SK-N-SH (cell line): ENCODE data around the gene VWA3B. TPM values are rescaled to one million over a fixed set of nuclear protein-coding genes. Genes with fewer than 3 reads are reported as not detected.
"Not testable (repeated sequence)": the region's sequence is repeated elsewhere in the genome, so short reads cannot be mapped to it uniquely, and the experiment has no call there.

Experiments used
- CTCF ChIA-PET: fragments of 300-600, 350-600 bp; formaldehyde crosslinking; extraction: SDS; loops from one replicate; lab custom pipeline; 2021; lab: Yijun Ruan, JAX
- POLR2A ChIA-PET: fragments of 350-600 bp; sonication (Branson Sonifier 250); formaldehyde crosslinking; extraction: SDS; loops from one replicate; lab custom pipeline; 2020; ENCODE audit warnings: antibody characterized with exemption, inconsistent platforms; lab: Yijun Ruan, JAX
- DNase-seq: peaks from one replicate; pipeline ENCODE4 v3.0.0; 2012
- H2AFZ ChIP-seq: fragments of 200-600 bp; sonication (generic); 2 replicates; pipeline ENCODE4 v1.8.1; 2016; ENCODE audit warnings: antibody characterized with exemption, mild to moderate bottlenecking, low read depth
- H3F3A ChIP-seq: fragments of 200-600 bp; sonication (generic); replicated peaks from 2 replicates; pipeline ENCODE3; 2016; ENCODE audit warnings: antibody characterized with exemption, mild to moderate bottlenecking; ENCODE audit not compliant: insufficient read depth
- H3K27ac ChIP-seq, 2 experiments: fragments of 200-500 bp in 1 of 2; fragments of 200-600 bp in 1 of 2; sonication (Bioruptor generic) in 1 of 2; sonication (generic), shearing (Covaris generic) in 1 of 2; 2 replicates each; pipeline versions ENCODE4 v1.5.1 to v1.6.1; 2014 to 2016; ENCODE audit warnings: low read depth in 2 of 2, inconsistent platforms in 1 of 2, low read length in 1 of 2, mild to moderate bottlenecking in 1 of 2, mixed read lengths in 1 of 2
- H3K27me3 ChIP-seq: fragments of 200-600 bp; sonication (generic), shearing (Covaris generic); 2 replicates; pipeline ENCODE4 v1.6.1; 2016; ENCODE audit warnings: mixed run types; ENCODE audit not compliant: insufficient read depth
- H3K36me3 ChIP-seq, 2 experiments: fragments of 200-500 bp in 1 of 2; fragments of 200-600 bp in 1 of 2; sonication (Bioruptor generic) in 1 of 2; sonication (generic) in 1 of 2; replicated peaks in 1 of 2; 2 replicates each; pipeline versions ENCODE3 to v1.5.1; 2014 to 2016; ENCODE audit warnings: low read length in 1 of 2, mild to moderate bottlenecking in 1 of 2; ENCODE audit not compliant: insufficient read depth in 2 of 2, control insufficient read depth in 1 of 2
- H3K4me1 ChIP-seq, 2 experiments: fragments of 200-500 bp in 1 of 2; fragments of 200-600 bp in 1 of 2; sonication (Bioruptor generic) in 1 of 2; sonication (generic), shearing (Covaris generic) in 1 of 2; 2 replicates each; pipeline versions ENCODE4 v1.5.1 to v1.6.1; 2014 to 2016; ENCODE audit warnings: low read depth in 1 of 2, low read length in 1 of 2, mixed run types in 1 of 2; ENCODE audit not compliant: insufficient read depth in 2 of 2, control insufficient read depth in 1 of 2
- H3K4me2 ChIP-seq: fragments of 200-600 bp; sonication (generic), shearing (Covaris generic); 2 replicates; pipeline ENCODE4 v1.6.1; 2017; ENCODE audit warnings: mixed run types
- H3K4me3 ChIP-seq, 2 experiments: fragments of 200-500 bp in 1 of 2; fragments of 200-600 bp in 1 of 2; sonication (Bioruptor generic) in 1 of 2; sonication (generic), shearing (Covaris generic) in 1 of 2; 2 replicates each; pipeline versions ENCODE4 v1.5.1 to v1.8.1; 2014 to 2016; ENCODE audit warnings: low read depth in 2 of 2, inconsistent platforms in 1 of 2, low read length in 1 of 2, mild to moderate bottlenecking in 1 of 2, mixed read lengths in 1 of 2, moderate library complexity in 1 of 2
- H3K79me2 ChIP-seq: fragments of 200-600 bp; sonication (generic); 2 replicates; pipeline ENCODE4 v1.8.1; 2017; ENCODE audit warnings: mild to moderate bottlenecking; ENCODE audit not compliant: insufficient read depth
- H3K9ac ChIP-seq: fragments of 200-600 bp; sonication (generic); 2 replicates; pipeline ENCODE4 v1.6.1; 2017; ENCODE audit warnings: mixed run types
- H3K9me2 ChIP-seq: fragments of 200-600 bp; sonication (generic); 2 replicates; pipeline ENCODE4 v1.6.1; 2017; ENCODE audit warnings: mixed run types
- H3K9me3 ChIP-seq: fragments of 200-600 bp; sonication (generic); 2 replicates; pipeline ENCODE4 v1.6.1; 2017; ENCODE audit warnings: mixed run types, mild to moderate bottlenecking, moderate library complexity
- H4K20me1 ChIP-seq: fragments of 200-600 bp; sonication (generic); 2 replicates; pipeline ENCODE4 v1.6.1; 2017; ENCODE audit warnings: mild to moderate bottlenecking, mixed run types; ENCODE audit not compliant: insufficient read depth
- CHD2 ChIP-seq: fragments of 150-350 bp; IDR thresholded peaks from 2 replicates; pipeline ENCODE4 v1.6.1; 2018; ENCODE audit warnings: low read length; ENCODE audit not compliant: partially characterized antibody
- FOXM1 ChIP-seq: IDR thresholded peaks from 2 replicates; pipeline ENCODE4 v1.4.0; 2012; ENCODE audit warnings: low read depth, mild to moderate bottlenecking
- JUND ChIP-seq: IDR thresholded peaks from 2 replicates; pipeline ENCODE4 v1.4.0; 2012
- MEF2A ChIP-seq: IDR thresholded peaks from 2 replicates; pipeline ENCODE4 v1.4.0; 2012; ENCODE audit warnings: low read depth, borderline replicate concordance
- MXI1 ChIP-seq: IDR thresholded peaks from 2 replicates; pipeline ENCODE4 v1.6.1; 2012; ENCODE audit warnings: mild to moderate bottlenecking, low read depth, low read length, improper control_type of control experiment
- NFIC ChIP-seq: IDR thresholded peaks from 2 replicates; pipeline ENCODE4 v1.4.0; 2012; ENCODE audit warnings: borderline replicate concordance
- NRF1 ChIP-seq: IDR thresholded peaks from 2 replicates; pipeline ENCODE4 v1.6.1; 2012; ENCODE audit warnings: low read depth, mild to moderate bottlenecking, low read length
- PBX3 ChIP-seq: IDR thresholded peaks from 2 replicates; pipeline ENCODE4; 2012
- POLR2AphosphoS5 ChIP-seq: IDR thresholded peaks from 2 replicates; pipeline ENCODE4 v1.6.1; 2012; ENCODE audit warnings: low read depth, low read length
- SMC3 ChIP-seq: IDR thresholded peaks from 2 replicates; pipeline ENCODE4 v1.6.1; 2012; ENCODE audit warnings: low read depth, low read length, improper control_type of control experiment
- TAF1 ChIP-seq: IDR thresholded peaks from 2 replicates; pipeline ENCODE4 v1.6.1; 2012; ENCODE audit warnings: low read depth, mild to moderate bottlenecking, low read length, moderate library complexity, borderline replicate concordance
- TEAD4 ChIP-seq: IDR thresholded peaks from 2 replicates; pipeline ENCODE4 v1.4.0; 2012; ENCODE audit warnings: mild to moderate bottlenecking, borderline replicate concordance; ENCODE audit not compliant: insufficient read depth
- USF1 ChIP-seq: IDR thresholded peaks from 2 replicates; pipeline ENCODE4 v1.4.0; 2012; ENCODE audit warnings: low read depth, borderline replicate concordance
- USF2 ChIP-seq: fragments of 150-350 bp; IDR thresholded peaks from 2 replicates; pipeline ENCODE4 v1.6.1; 2017; ENCODE audit warnings: antibody characterized with exemption, low read length, low read depth, borderline replicate concordance
- YY1 ChIP-seq: IDR thresholded peaks from 2 replicates; pipeline ENCODE4 v1.4.0; 2012; ENCODE audit warnings: low read depth, mild to moderate bottlenecking
- WGBS: methylation state at CpG from one replicate; pipeline ENCODE4 v1.1.6; 2017; ENCODE audit warnings: low lambda C conversion rate; 5-methylcytosine and 5-hydroxymethylcytosine counted together
- polyA plus RNA-seq, 3 experiments: library from polyadenylated mRNA; depleted of rRNA; stranded (reverse); fragments of >200 nt; gene quantifications; 2 replicates each; pipeline ENCODE4 v1.2.3, GENCODE V29; 2012
- TF ChIP-seq, protein P1 (sequence below): IDR thresholded peaks from 2 replicates; pipeline ENCODE4 v1.4.0; 2012; ENCODE audit warnings: low read depth, borderline replicate concordance

The VWA3B gene
- polyA plus RNA-seq, 1 of the 3 experiments (the other 2 are of a cell fraction) = not detected

- Histone ChIP-seq H3K27ac (no peak overlapping the region), H3K9ac (no peak overlapping the region), H3K4me1 (no peaks in the 10 kb centered on the region), H3K27me3 (peaks cover 27% of the 10 kb centered on the region; the same call in 1 of the 2 replicates), H3K79me2 (no peaks in the 10 kb centered on the region), H3K4me3 (no peak overlapping the region), H2AFZ (no peak overlapping the region), H3K4me2 (no peak overlapping the region), H4K20me1 (no peaks in the 10 kb centered on the region), H3K9me3 (no peaks in the 10 kb centered on the region), H3K36me3 (no peaks in the 10 kb centered on the region), H3F3A (no peaks in the 10 kb centered on the region), H3K9me2 (no peaks in the 10 kb centered on the region)
- CTCF ChIA-PET = no interaction called here
- no peak for DNase-seq
- POLR2A ChIA-PET = no interaction called here
- 54% methylated on average over 7 of the region's 7 CpGs for WGBS
- TF ChIP-seq PBX3 = no peak
- no peak for TF ChIP-seq POLR2AphosphoS5
- TF ChIP-seq NRF1 = no peak
- no peak for TF ChIP-seq USF1
- no peak for TF ChIP-seq USF2
- no peak for TF ChIP-seq MXI1
- no peak for TF ChIP-seq JUND
- TF ChIP-seq, protein P1, sequence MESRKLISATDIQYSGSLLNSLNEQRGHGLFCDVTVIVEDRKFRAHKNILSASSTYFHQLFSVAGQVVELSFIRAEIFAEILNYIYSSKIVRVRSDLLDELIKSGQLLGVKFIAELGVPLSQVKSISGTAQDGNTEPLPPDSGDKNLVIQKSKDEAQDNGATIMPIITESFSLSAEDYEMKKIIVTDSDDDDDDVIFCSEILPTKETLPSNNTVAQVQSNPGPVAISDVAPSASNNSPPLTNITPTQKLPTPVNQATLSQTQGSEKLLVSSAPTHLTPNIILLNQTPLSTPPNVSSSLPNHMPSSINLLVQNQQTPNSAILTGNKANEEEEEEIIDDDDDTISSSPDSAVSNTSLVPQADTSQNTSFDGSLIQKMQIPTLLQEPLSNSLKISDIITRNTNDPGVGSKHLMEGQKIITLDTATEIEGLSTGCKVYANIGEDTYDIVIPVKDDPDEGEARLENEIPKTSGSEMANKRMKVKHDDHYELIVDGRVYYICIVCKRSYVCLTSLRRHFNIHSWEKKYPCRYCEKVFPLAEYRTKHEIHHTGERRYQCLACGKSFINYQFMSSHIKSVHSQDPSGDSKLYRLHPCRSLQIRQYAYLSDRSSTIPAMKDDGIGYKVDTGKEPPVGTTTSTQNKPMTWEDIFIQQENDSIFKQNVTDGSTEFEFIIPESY = no peak
- TF ChIP-seq FOXM1 = no peak
- TF ChIP-seq SMC3 = no peak
- no peak for TF ChIP-seq YY1
- no peak for TF ChIP-seq NFIC
- TF ChIP-seq MEF2A = no peak
- TF ChIP-seq TAF1 = no peak
- TF ChIP-seq TEAD4 = no peak
- no peak for TF ChIP-seq CHD2
These were observed 41.7 kb downstream of the VWA3B start for GRCh38 chr2:98128556-98129109.

- H3K9me2 ChIP-seq, H4K20me1 ChIP-seq, H3K79me2 ChIP-seq, H3K4me2 ChIP-seq, DNase-seq, H3K4me1 ChIP-seq, H3K9ac ChIP-seq, POLR2A ChIA-PET, H3K36me3 ChIP-seq, H3K4me3 ChIP-seq, H3K27ac ChIP-seq, H3F3A ChIP-seq, H2AFZ ChIP-seq, H3K9me3 ChIP-seq, CTCF ChIA-PET: not testable (repeated sequence)
- H3K27me3 ChIP-seq = peaks cover 20% of the 10 kb centered on the region; the same call in 1 of the 2 replicates
- WGBS = 39% methylated on average over 5 of the region's 5 CpGs
These were observed 43.1 kb downstream of the VWA3B start for GRCh38 chr2:98130073-98130472.
